ENCODE results near the gene GOLGA8O. TPM values are rescaled to one million over a fixed set of nuclear protein-coding genes. Genes with fewer than 3 reads are reported as not detected.
"Not testable (repeated sequence)": the region's sequence is repeated elsewhere in the genome, so short reads cannot be mapped to it uniquely, and the experiment has no call there.

GOLGA8O gene
- total RNA-seq, 2 experiments from 2014 or later: not detected

GRCh38 chr15:32403192-32403591, 52.2 kb downstream of the GOLGA8O start, which contains the start of gene GOLGA8K:
TSS of gene GOLGA8K (minus strand) at chr15:32403292. CDS start at chr15:32403194, 98 bp downstream.
- H3K27ac Mint-ChIP-seq; H3K36me3 Mint-ChIP-seq; DNase-seq; H3K9me3 Mint-ChIP-seq; POLR2A ChIA-PET; H3K27me3 Mint-ChIP-seq; intact Hi-C loops (cut with micrococcal nuclease); CTCF ChIA-PET; H3K4me1 Mint-ChIP-seq (ENCODE audit: low read depth); H3K4me3 Mint-ChIP-seq: not testable (repeated sequence)

DNA sequence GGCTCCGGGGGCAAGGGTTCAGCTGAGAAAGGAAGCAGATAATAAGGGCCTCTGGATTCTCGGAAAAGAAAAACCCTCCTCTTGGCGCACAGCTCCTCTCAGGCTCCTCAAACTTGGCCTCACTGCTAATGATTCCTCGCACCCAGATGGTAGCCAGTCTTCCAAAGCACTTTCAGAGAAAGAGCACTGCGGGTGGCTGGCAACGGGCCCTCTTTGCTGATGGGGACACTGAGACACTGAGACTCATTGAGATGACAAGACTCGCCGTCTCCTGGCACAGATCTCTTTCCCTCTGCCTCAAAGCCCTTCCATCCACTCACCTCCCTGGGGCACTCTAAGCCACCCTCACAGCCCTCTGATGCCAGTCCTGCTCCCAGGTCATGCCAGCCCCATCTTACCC, 58.9 kb downstream of the GOLGA8O start:
- H3K9me3 Mint-ChIP-seq; CTCF ChIA-PET; intact Hi-C loops (cut with micrococcal nuclease); H3K4me1 Mint-ChIP-seq (ENCODE audit: low read depth); H3K27me3 Mint-ChIP-seq; H3K4me3 Mint-ChIP-seq; H3K36me3 Mint-ChIP-seq; POLR2A ChIA-PET; DNase-seq; H3K27ac Mint-ChIP-seq: not testable (repeated sequence)

Other genes with a start within 250 kb of the GOLGA8O start
- not detected for gene GOLGA8K, start 52.3 kb downstream of the GOLGA8O start, total RNA-seq
- gene GOLGA8N, start 137.8 kb upstream of the GOLGA8O start, total RNA-seq: 1 to 10 TPM; 1.0 to 1.3 TPM
- 100 to 1,000 TPM; 112 to 122 TPM for gene ARHGAP11A, start 159.9 kb upstream of the GOLGA8O start, total RNA-seq
- gene SCG5, start 186.1 kb upstream of the GOLGA8O start, total RNA-seq: 1 to 10 TPM; 1.6 to 2.2 TPM

Measured in activated CD4-positive, alpha-beta memory T cell treated with anti-CD3 and anti-CD28 coated beads for 36 hours (primary cell).